ENCODE measurements around the gene HNRNPH1.

Gene HNRNPH1

DNA sequence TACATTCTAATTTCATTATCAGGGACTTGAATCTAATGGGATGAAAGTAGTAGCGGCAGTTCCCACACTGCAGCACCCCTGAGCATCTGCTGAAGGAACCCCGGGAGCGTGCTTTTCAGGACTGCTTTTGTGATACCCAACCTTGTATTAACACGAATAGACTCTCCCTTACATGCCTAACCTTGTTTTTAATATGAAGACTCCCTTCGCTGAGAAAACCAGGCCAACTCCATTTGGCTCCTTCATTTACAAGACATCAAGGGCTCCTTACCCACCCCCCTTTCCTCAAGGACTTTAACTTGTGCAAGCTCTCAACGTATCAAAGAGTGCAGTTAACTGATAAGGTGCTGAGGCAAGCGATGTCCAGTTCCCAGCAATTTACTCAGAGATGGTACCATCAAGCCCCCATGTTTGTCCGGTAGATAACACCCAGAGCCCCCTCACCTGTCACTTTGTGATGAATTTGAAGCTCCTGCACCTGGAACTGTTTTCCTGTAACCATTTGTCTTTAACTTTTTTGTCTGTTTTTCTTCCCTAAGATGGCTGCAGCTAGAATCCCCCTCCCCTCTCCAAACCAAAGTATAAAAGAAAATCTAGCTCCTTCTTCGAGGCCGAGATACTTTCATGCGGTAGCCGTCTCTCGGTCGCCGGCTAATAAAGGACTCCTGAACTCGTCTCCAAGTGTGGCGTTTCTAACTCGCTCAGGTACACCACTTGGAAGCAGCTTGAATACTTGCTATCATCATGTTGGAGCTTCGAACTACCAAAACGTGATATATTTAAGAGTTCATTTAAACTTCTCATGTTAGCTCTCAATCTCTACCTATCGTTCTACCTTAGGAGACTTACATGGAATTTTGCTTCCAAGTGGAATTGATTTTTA, 10.7 kb downstream of the HNRNPH1 start:
- H3K36me3 ChIP-seq (ENCODE audit: control insufficient read depth, insufficient read depth, low read length) = peaks cover 48% of the 10 kb centered on the region

GRCh38 chr5:179610903-179611265, 12.6 kb downstream of the HNRNPH1 start:
- no peak overlapping the region for H3K27ac ChIP-seq (ENCODE audit: low read length)

More for the DNA sequence above, 10.7 kb downstream of the HNRNPH1 start:
- peaks cover 1% of the 10 kb centered on the region; the same call in 1 of the 2 replicates for H3K4me1 ChIP-seq (ENCODE audit: control insufficient read depth, insufficient read depth, low read length)
- no peak overlapping the region for H3K4me3 ChIP-seq (ENCODE audit: low read length)
- no peaks in the 10 kb centered on the region for H3K9me3 ChIP-seq (ENCODE audit: control insufficient read depth, insufficient read depth, low read length)
- DNase-seq (ENCODE audit: low read depth, low spot score) = no peak
- WGBS (ENCODE audit: insufficient coverage, insufficient read length) = no CpG with 5 or more reads among the region's 21 CpGs
- H3K27me3 ChIP-seq (ENCODE audit: control insufficient read depth, insufficient read depth, low read length) = no peaks in the 10 kb centered on the region
- H3K27ac ChIP-seq (ENCODE audit: low read length) = no peak overlapping the region

DNA sequence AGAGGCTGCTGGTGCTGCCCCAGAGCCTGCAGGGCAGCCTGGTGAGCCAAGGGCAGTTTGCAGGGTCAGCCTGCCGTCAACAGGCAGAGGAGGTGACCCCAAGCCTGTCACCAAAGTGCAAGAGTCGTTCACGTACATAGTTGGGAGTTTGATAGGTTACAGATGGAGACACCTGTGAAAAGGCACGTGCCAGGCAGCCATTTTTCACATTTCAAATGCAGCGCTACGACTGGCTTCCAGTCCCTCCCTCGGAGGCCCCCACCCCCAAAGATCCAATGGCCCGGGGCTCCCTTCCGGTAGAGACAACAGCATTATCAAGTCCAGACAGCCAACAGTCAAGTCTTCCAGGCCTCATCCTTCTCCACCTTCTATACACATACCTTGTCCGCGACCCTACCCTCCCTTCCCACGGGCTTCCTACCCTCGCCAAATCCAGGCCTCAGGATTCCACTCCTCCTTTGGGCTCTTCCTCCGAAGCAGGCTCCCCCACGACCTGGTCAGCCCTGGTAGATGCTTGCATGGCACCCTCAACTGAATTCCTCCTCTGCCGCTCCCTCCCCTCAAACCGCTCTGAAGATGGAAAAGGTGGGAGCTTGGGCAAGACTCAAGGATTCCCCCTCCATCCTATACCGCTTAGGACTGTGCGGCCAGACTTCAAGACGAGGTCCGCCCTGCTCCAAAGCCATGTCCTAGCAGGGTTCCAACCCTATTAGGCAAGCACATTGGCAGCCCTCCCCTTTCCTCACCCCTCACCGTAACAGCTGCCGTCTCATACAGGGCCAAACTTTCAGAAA, 13.2 kb downstream of the HNRNPH1 start:
- Histone ChIP-seq H3K27me3 (ENCODE audit: control insufficient read depth, insufficient read depth, low read length) (no peaks in the 10 kb centered on the region), H3K4me1 (ENCODE audit: control insufficient read depth, insufficient read depth, low read length) (peaks cover 1% of the 10 kb centered on the region; the same call in 1 of the 2 replicates), H3K36me3 (ENCODE audit: control insufficient read depth, insufficient read depth, low read length) (peaks cover 48% of the 10 kb centered on the region), H3K9me3 (ENCODE audit: control insufficient read depth, insufficient read depth, low read length) (no peaks in the 10 kb centered on the region), H3K27ac (ENCODE audit: low read length) (no peak overlapping the region), H3K4me3 (ENCODE audit: low read length) (no peak overlapping the region)
- WGBS (ENCODE audit: insufficient coverage, insufficient read length) = no CpG with 5 or more reads among the region's 23 CpGs
- DNase-seq (ENCODE audit: low read depth, low spot score) = no peak

More at GRCh38 chr5:179610903-179611265, 12.6 kb downstream of the HNRNPH1 start:
- Histone ChIP-seq H3K4me3 (ENCODE audit: low read length) (no peak overlapping the region), H3K36me3 (ENCODE audit: control insufficient read depth, insufficient read depth, low read length) (peaks cover 49% of the 10 kb centered on the region), H3K4me1 (ENCODE audit: control insufficient read depth, insufficient read depth, low read length) (peaks cover 1% of the 10 kb centered on the region; the same call in 1 of the 2 replicates), H3K27me3 (ENCODE audit: control insufficient read depth, insufficient read depth, low read length) (no peaks in the 10 kb centered on the region), H3K9me3 (ENCODE audit: control insufficient read depth, insufficient read depth, low read length) (no peaks in the 10 kb centered on the region)
- no peak for DNase-seq (ENCODE audit: low read depth, low spot score)

DNA sequence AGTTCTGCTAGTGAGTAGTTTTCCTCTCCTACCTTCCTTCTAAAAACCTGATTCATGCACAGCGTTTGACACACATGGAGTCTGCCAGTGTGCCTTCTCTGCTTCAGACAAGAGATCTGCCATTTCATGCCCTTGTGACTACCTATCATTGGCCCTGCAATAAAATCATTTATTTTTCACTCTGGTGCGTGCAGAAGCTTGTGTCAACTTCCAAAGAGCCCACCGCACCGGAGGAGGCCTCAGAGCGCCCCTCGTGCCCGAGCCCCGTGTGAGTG, 13.7 kb downstream of the HNRNPH1 start:
- H3K27ac ChIP-seq (ENCODE audit: low read length) = no peak overlapping the region
- WGBS (ENCODE audit: insufficient coverage, insufficient read length) = no CpG with 5 or more reads among the region's 8 CpGs
- no peaks in the 10 kb centered on the region for H3K27me3 ChIP-seq (ENCODE audit: control insufficient read depth, insufficient read depth, low read length)
- peaks cover 1% of the 10 kb centered on the region; the same call in 1 of the 2 replicates for H3K4me1 ChIP-seq (ENCODE audit: control insufficient read depth, insufficient read depth, low read length)
- no peak for DNase-seq (ENCODE audit: low read depth, low spot score)
- H3K9me3 ChIP-seq (ENCODE audit: control insufficient read depth, insufficient read depth, low read length) = no peaks in the 10 kb centered on the region
- peaks cover 45% of the 10 kb centered on the region for H3K36me3 ChIP-seq (ENCODE audit: control insufficient read depth, insufficient read depth, low read length)
- no peak overlapping the region for H3K4me3 ChIP-seq (ENCODE audit: low read length)

DNA sequence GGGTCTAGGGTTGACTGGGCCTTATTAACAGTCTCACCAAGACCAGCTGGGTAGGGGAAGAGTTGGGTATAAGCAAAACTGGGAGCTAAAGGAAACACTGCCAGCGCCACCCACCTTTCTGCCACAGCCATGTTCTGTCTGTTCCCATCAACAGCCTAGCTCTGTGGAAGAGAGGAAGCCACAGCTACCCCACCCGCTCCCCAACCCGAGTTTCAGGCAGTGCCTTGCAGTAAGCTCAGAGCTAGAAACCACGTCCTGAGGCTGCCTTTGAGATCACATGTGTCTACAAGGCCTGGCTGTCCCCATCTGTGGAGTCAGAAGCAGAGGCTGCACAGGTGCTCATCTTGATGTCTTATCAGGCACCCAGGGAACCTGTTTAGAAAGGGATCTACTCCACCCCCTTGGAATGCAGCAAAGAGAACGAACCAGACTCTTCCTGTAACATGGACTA, 15.3 kb downstream of the HNRNPH1 start:
- no peak for DNase-seq (ENCODE audit: low read depth, low spot score)
- WGBS (ENCODE audit: insufficient coverage, insufficient read length) = no CpG with 5 or more reads among the region's 5 CpGs
- peaks cover 1% of the 10 kb centered on the region; the same call in 1 of the 2 replicates for H3K4me1 ChIP-seq (ENCODE audit: control insufficient read depth, insufficient read depth, low read length)
- no peak overlapping the region for H3K27ac ChIP-seq (ENCODE audit: low read length)
- peaks cover 36% of the 10 kb centered on the region for H3K36me3 ChIP-seq (ENCODE audit: control insufficient read depth, insufficient read depth, low read length)
- no peaks in the 10 kb centered on the region for H3K27me3 ChIP-seq (ENCODE audit: control insufficient read depth, insufficient read depth, low read length)
- no peak overlapping the region for H3K4me3 ChIP-seq (ENCODE audit: low read length)
- no peaks in the 10 kb centered on the region for H3K9me3 ChIP-seq (ENCODE audit: control insufficient read depth, insufficient read depth, low read length)

DNA sequence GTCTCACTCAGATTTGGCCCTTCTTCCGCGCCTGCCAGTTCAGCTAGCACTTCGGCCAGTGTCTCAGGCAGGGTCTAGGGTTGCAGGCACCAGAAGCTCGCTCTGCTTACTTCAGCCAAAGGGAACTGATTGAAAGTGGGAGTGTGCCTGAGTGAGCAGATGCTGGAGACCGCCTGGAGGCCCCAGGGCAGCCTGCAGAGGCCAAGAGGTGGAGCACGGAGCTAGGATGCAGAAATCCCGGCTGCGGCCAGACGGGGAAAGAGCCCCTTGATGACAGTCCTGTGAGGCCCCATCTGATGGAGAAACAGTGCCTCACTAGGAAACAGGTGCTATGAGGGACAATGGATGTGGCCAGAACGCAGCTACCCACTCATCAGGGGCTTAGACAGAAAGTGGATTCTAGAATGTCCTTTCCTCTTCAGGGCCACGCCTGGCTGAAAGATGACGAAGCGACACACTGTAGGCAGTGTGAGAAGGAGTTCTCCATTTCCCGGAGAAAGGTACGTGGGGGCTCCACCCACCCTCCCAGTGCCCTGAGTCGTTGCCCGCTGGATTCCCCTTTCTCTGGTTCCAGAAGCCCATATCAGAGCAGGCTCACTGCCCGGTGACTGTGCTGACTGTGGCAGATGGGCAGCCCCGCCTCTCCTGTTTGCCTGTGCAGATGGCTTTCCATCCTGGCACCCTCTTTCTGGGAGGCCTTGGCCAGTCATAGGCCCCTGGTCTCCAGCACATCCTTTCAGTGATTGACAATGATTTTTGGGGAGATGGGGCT, 16.1 kb downstream of the HNRNPH1 start:
- no peak overlapping the region for H3K4me3 ChIP-seq (ENCODE audit: low read length)
- H3K27ac ChIP-seq (ENCODE audit: low read length) = no peak overlapping the region
- H3K9me3 ChIP-seq (ENCODE audit: control insufficient read depth, insufficient read depth, low read length) = no peaks in the 10 kb centered on the region
- H3K27me3 ChIP-seq (ENCODE audit: control insufficient read depth, insufficient read depth, low read length) = no peaks in the 10 kb centered on the region
- peaks cover 32% of the 10 kb centered on the region for H3K36me3 ChIP-seq (ENCODE audit: control insufficient read depth, insufficient read depth, low read length)
- no peak for DNase-seq (ENCODE audit: low read depth, low spot score)
- WGBS (ENCODE audit: insufficient coverage, insufficient read length) = no CpG with 5 or more reads among the region's 19 CpGs
- peaks cover 1% of the 10 kb centered on the region; the same call in 1 of the 2 replicates for H3K4me1 ChIP-seq (ENCODE audit: control insufficient read depth, insufficient read depth, low read length)

GRCh38 chr5:179606910-179607159, 16.6 kb downstream of the HNRNPH1 start:
- no peaks in the 10 kb centered on the region for H3K27me3 ChIP-seq (ENCODE audit: control insufficient read depth, insufficient read depth, low read length)
- no peaks in the 10 kb centered on the region for H3K9me3 ChIP-seq (ENCODE audit: control insufficient read depth, insufficient read depth, low read length)
- H3K4me3 ChIP-seq (ENCODE audit: low read length) = no peak overlapping the region
- WGBS (ENCODE audit: insufficient coverage, insufficient read length) = no CpG with 5 or more reads among the region's 6 CpGs
- peaks cover 1% of the 10 kb centered on the region; the same call in 1 of the 2 replicates for H3K4me1 ChIP-seq (ENCODE audit: control insufficient read depth, insufficient read depth, low read length)
- H3K27ac ChIP-seq (ENCODE audit: low read length) = no peak overlapping the region
- no peak for DNase-seq (ENCODE audit: low read depth, low spot score)
- H3K36me3 ChIP-seq (ENCODE audit: control insufficient read depth, insufficient read depth, low read length) = peaks cover 34% of the 10 kb centered on the region

GRCh38 chr5:179606071-179606909, 17.2 kb downstream of the HNRNPH1 start:
- Histone ChIP-seq H3K4me1 (ENCODE audit: control insufficient read depth, insufficient read depth, low read length) (peaks cover 1% of the 10 kb centered on the region; the same call in 1 of the 2 replicates), H3K36me3 (ENCODE audit: control insufficient read depth, insufficient read depth, low read length) (peaks cover 34% of the 10 kb centered on the region), H3K9me3 (ENCODE audit: control insufficient read depth, insufficient read depth, low read length) (no peaks in the 10 kb centered on the region), H3K27me3 (ENCODE audit: control insufficient read depth, insufficient read depth, low read length) (no peaks in the 10 kb centered on the region), H3K27ac (ENCODE audit: low read length) (no peak overlapping the region), H3K4me3 (ENCODE audit: low read length) (no peak overlapping the region)
- no CpG with 5 or more reads among the region's 21 CpGs for WGBS (ENCODE audit: insufficient coverage, insufficient read length)
- no peak for DNase-seq (ENCODE audit: low read depth, low spot score)

- H3K27ac ChIP-seq (ENCODE audit: low read length) = no peak overlapping the region
- WGBS (ENCODE audit: insufficient coverage, insufficient read length) = no CpG with 5 or more reads among the region's 10 CpGs
- no peaks in the 10 kb centered on the region for H3K27me3 ChIP-seq (ENCODE audit: control insufficient read depth, insufficient read depth, low read length)
- H3K4me1 ChIP-seq (ENCODE audit: control insufficient read depth, insufficient read depth, low read length) = peaks cover 1% of the 10 kb centered on the region; the same call in 1 of the 2 replicates
- H3K36me3 ChIP-seq (ENCODE audit: control insufficient read depth, insufficient read depth, low read length) = peaks cover 35% of the 10 kb centered on the region
- H3K4me3 ChIP-seq (ENCODE audit: low read length) = no peak overlapping the region
- H3K9me3 ChIP-seq (ENCODE audit: control insufficient read depth, insufficient read depth, low read length) = no peaks in the 10 kb centered on the region
- DNase-seq (ENCODE audit: low read depth, low spot score) = no peak
Observed at GRCh38 chr5:179605026-179605833, 18.2 kb downstream of the HNRNPH1 start.
